ENCODE measurements around the gene WLS.

Gene WLS

DNA sequence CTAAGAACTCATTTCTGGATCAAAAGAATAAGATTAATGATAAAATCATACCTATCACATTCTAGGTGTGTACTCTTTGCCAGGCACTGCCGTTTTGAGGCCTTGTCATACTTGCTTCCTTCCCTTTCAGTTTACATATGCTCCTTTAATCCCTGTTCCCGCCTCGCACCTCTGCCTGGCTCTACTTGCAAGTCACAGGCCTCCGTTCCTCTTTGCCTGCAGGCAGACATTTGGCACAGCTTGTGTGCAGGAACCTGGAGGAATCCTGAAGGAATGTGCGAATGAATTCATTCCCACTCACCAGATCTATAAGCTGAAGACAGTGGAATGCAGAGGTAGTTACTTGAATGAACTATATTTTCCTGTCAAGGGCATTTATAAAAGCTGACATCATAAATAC lies 13.8 kb downstream of the WLS start:
- TF ChIP-seq CTCF (IDR thresholded peaks at IDR 0.05; ENCODE audit: low read depth, low read length) = no peak
- H3K9me3 ChIP-seq (ENCODE audit: severe bottlenecking) = no peaks in the 10 kb centered on the region
- DNase-seq = no peak
- H3K27ac ChIP-seq = no peak overlapping the region
- no peak overlapping the region for H3K4me3 ChIP-seq (ENCODE audit: low read depth, low read length)
- H3K36me3 ChIP-seq = no peaks in the 10 kb centered on the region
- no peaks in the 10 kb centered on the region for H3K27me3 ChIP-seq (ENCODE audit: insufficient read depth, low read depth, severe bottlenecking)

DNA sequence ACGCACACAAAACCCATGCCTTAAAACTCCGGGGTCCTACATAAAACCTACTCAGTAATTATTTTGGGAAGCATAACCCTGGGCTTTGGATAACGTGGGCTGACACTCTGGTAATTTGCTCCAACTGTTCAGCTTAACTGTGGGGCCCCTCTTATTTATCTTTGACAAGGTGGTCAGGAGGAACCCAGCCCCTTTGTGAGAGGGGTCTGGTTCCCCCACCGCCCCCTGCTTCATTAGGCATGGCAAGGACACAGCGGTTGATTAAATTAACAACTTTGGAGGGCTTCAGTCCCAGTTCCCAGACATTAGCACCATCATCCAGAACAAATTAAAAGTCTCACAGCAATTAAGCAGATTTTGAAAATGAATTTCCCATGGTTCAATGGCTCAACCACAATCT lies 14.7 kb downstream of the WLS start:
- no peak overlapping the region for H3K4me3 ChIP-seq (ENCODE audit: low read depth, low read length)
- H3K36me3 ChIP-seq = no peaks in the 10 kb centered on the region
- no peaks in the 10 kb centered on the region for H3K27me3 ChIP-seq (ENCODE audit: insufficient read depth, low read depth, severe bottlenecking)
- no peak for DNase-seq
- no peaks in the 10 kb centered on the region for H3K9me3 ChIP-seq (ENCODE audit: severe bottlenecking)
- TF ChIP-seq CTCF (IDR thresholded peaks at IDR 0.05; ENCODE audit: low read depth, low read length) = no peak
- H3K27ac ChIP-seq = no peak overlapping the region

GRCh38 chr1:68217060-68217554 lies 15.2 kb downstream of the WLS start:
- Histone ChIP-seq H3K27me3 (ENCODE audit: insufficient read depth, low read depth, severe bottlenecking) (no peaks in the 10 kb centered on the region), H3K36me3 (no peaks in the 10 kb centered on the region), H3K27ac (no peak overlapping the region), H3K4me3 (ENCODE audit: low read depth, low read length) (no peak overlapping the region), H3K9me3 (ENCODE audit: severe bottlenecking) (no peaks in the 10 kb centered on the region)
- DNase-seq = no peak
- no peak for TF ChIP-seq CTCF (IDR thresholded peaks at IDR 0.05; ENCODE audit: low read depth, low read length)

GRCh38 chr1:68216089-68216772 lies 16.1 kb downstream of the WLS start:
- DNase-seq = no peak
- H3K9me3 ChIP-seq (ENCODE audit: severe bottlenecking) = no peaks in the 10 kb centered on the region
- no peaks in the 10 kb centered on the region for H3K27me3 ChIP-seq (ENCODE audit: insufficient read depth, low read depth, severe bottlenecking)
- H3K4me3 ChIP-seq (ENCODE audit: low read depth, low read length) = no peak overlapping the region
- no peak overlapping the region for H3K27ac ChIP-seq
- TF ChIP-seq CTCF (IDR thresholded peaks at IDR 0.05; ENCODE audit: low read depth, low read length) = no peak
- no peaks in the 10 kb centered on the region for H3K36me3 ChIP-seq

DNA sequence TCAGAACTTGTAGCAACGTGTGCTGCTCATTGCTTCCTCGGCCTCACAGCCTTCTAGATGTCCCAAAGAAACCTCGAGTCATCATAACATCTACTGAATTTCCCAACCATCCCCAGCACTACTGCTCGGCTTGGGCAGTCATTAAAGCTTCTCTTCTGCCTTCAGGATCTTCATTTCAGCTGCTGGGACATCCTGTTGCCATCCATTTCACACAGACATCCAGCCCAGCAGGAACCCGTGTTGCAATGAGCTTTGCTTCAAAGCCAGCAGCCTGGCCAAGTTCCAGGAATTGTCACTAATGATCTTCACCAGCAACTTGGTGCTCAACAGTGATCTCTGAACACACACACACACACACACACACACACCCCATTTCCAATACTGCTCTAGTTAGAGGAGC lies 18.5 kb downstream of the WLS start:
- no peak for DNase-seq
- no peak for TF ChIP-seq CTCF (IDR thresholded peaks at IDR 0.05; ENCODE audit: low read depth, low read length)
- Histone ChIP-seq H3K36me3 (no peaks in the 10 kb centered on the region), H3K9me3 (ENCODE audit: severe bottlenecking) (no peaks in the 10 kb centered on the region), H3K27me3 (ENCODE audit: insufficient read depth, low read depth, severe bottlenecking) (no peaks in the 10 kb centered on the region), H3K27ac (no peak overlapping the region), H3K4me3 (ENCODE audit: low read depth, low read length) (no peak overlapping the region)

All from WERI-Rb-1 (cell line).